ENCODE results near the gene RFX4. TPM values are rescaled to one million over a fixed set of nuclear protein-coding genes. Genes with fewer than 3 reads are reported as not detected.

The RFX4 gene
- total RNA-seq, 2 experiments from 2014 or later = not detected

GRCh38 chr12:106670131-106670530, 87.3 kb downstream of the RFX4 start:
- Mint-ChIP-seq H3K4me3 (no peak overlapping the region), H3K4me1 (ENCODE audit: low read depth) (no peaks in the 10 kb centered on the region), H3K27ac (no peak overlapping the region), H3K9me3 (no peaks in the 10 kb centered on the region), H3K36me3 (ENCODE audit: low read depth) (no peaks in the 10 kb centered on the region), H3K27me3 (peaks cover 30% of the 10 kb centered on the region)
- CTCF ChIA-PET = no interaction called here
- no peak for ATAC-seq
- no peak for DNase-seq
- POLR2A ChIA-PET = no interaction called here
- TF ChIP-seq CTCF (IDR thresholded peaks at IDR 0.05) = no peak
- intact Hi-C loops (cut with micrococcal nuclease) = no loop called here

GRCh38 chr12:106671840-106672239, 89.0 kb downstream of the RFX4 start:
- ATAC-seq (no peak), DNase-seq (no peak)
- ChIA-PET CTCF (interaction anchor here (1.5 kb wide), 1 partner anchor 12 kb away, joined by 3 read pairs; no protein-coding TSS in a partner anchor), POLR2A (no interaction called here)
- intact Hi-C loops (cut with micrococcal nuclease) = no loop called here
- Mint-ChIP-seq H3K27me3 (peaks cover 28% of the 10 kb centered on the region), H3K4me1 (ENCODE audit: low read depth) (no peaks in the 10 kb centered on the region), H3K36me3 (ENCODE audit: low read depth) (no peaks in the 10 kb centered on the region), H3K9me3 (no peaks in the 10 kb centered on the region), H3K27ac (no peak overlapping the region), H3K4me3 (no peak overlapping the region)
- no peak for TF ChIP-seq CTCF (IDR thresholded peaks at IDR 0.05)

GRCh38 chr12:106672314-106673025, 89.7 kb downstream of the RFX4 start:
- no peak for ATAC-seq
- CTCF ChIA-PET = interaction anchor here (1.5 kb wide), 1 partner anchor 11 kb away, joined by 3 read pairs; no protein-coding TSS in a partner anchor
- peaks cover 28% of the 10 kb centered on the region for H3K27me3 Mint-ChIP-seq
- H3K27ac Mint-ChIP-seq = no peak overlapping the region
- H3K4me3 Mint-ChIP-seq = no peak overlapping the region
- H3K9me3 Mint-ChIP-seq = no peaks in the 10 kb centered on the region
- DNase-seq = no peak
- intact Hi-C loops (cut with micrococcal nuclease) = no loop called here
- H3K4me1 Mint-ChIP-seq (ENCODE audit: low read depth) = no peaks in the 10 kb centered on the region
- POLR2A ChIA-PET = no interaction called here
- no peaks in the 10 kb centered on the region for H3K36me3 Mint-ChIP-seq (ENCODE audit: low read depth)
- no peak for TF ChIP-seq CTCF (IDR thresholded peaks at IDR 0.05)

GRCh38 chr12:106673141-106673540, 90.3 kb downstream of the RFX4 start:
- Mint-ChIP-seq H3K27me3 (peaks cover 28% of the 10 kb centered on the region), H3K36me3 (ENCODE audit: low read depth) (no peaks in the 10 kb centered on the region), H3K4me1 (ENCODE audit: low read depth) (no peaks in the 10 kb centered on the region), H3K27ac (no peak overlapping the region), H3K9me3 (no peaks in the 10 kb centered on the region), H3K4me3 (no peak overlapping the region)
- no peak for TF ChIP-seq CTCF (IDR thresholded peaks at IDR 0.05)
- POLR2A ChIA-PET = no interaction called here
- ATAC-seq (no peak), DNase-seq (no peak)
- intact Hi-C loops (cut with micrococcal nuclease) = no loop called here
- CTCF ChIA-PET = interaction anchor here (0.8 to 1.5 kb wide), 2 partner anchors 10 to 98 kb away, joined by 3 to 4 read pairs; no protein-coding TSS in a partner anchor

GRCh38 chr12:106675651-106676435, 93.0 kb downstream of the RFX4 start:
- DNase-seq (no peak), ATAC-seq (no peak)
- peaks cover 21% of the 10 kb centered on the region for H3K27me3 Mint-ChIP-seq
- no peak overlapping the region for H3K27ac Mint-ChIP-seq
- H3K9me3 Mint-ChIP-seq = no peaks in the 10 kb centered on the region
- no peaks in the 10 kb centered on the region for H3K4me1 Mint-ChIP-seq (ENCODE audit: low read depth)
- TF ChIP-seq CTCF (IDR thresholded peaks at IDR 0.05) = no peak
- ChIA-PET POLR2A (interaction anchor here (0.6 kb wide), 1 partner anchor 321 kb away, joined by 3 read pairs; no protein-coding TSS in a partner anchor), CTCF (no interaction called here)
- no peak overlapping the region for H3K4me3 Mint-ChIP-seq
- no peaks in the 10 kb centered on the region for H3K36me3 Mint-ChIP-seq (ENCODE audit: low read depth)
- intact Hi-C loops (cut with micrococcal nuclease) = no loop called here
